ENCODE measurements around the gene RD3L.

The RD3L gene

DNA sequence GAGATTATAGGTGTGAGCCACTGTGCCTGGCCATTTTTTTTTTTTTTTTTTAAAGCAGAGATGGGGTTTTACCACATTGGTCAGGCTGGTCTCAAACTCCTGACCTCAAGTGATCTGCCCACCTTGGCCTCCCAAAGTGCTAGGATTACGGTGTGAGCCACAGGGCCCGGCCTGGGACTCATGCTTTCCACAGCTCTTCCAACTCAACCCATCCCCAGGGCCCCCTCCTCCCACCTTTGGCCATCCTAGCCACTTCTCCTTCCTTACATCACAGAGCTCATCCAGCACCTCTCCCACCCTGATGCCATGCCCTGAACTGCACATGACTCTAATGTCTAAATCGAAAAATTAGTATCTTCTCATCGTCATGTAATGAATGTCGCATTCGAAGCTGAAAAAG is 26.7 kb downstream of the RD3L start:
- no peak for FAIRE-seq
- TF ChIP-seq POLR2A (IDR thresholded peaks at IDR 0.05; ENCODE audit: low read depth, low read length): no peak

DNA sequence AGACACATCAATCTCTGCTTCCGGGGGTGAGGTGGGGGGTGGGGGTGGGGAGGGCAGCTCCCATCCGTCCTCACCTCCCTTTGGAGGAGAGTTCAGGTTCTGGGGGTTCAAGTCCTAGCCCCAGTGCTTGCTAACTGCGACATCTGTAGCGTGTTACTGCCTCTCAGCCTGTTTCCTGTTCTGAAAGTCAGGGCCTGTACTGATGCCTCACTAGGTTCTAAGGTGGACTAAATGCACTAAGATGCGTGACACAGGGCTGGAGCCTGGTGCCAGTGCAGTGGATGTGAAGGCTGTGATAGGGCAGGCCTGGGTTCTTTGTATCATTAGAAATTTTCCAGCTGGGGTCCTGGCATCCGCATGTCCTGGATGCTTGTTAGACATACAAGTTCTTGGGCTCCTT is 31.3 kb downstream of the RD3L start:
- DNase-seq (ENCODE audit: insufficient read length, low spot score) (no peak), FAIRE-seq (no peak)
- no peak for TF ChIP-seq POLR2A (IDR thresholded peaks at IDR 0.05; ENCODE audit: low read depth, low read length)

More for the DNA sequence above, 26.7 kb downstream of the RD3L start:
- no peak for DNase-seq (ENCODE audit: insufficient read length, low spot score)

DNA sequence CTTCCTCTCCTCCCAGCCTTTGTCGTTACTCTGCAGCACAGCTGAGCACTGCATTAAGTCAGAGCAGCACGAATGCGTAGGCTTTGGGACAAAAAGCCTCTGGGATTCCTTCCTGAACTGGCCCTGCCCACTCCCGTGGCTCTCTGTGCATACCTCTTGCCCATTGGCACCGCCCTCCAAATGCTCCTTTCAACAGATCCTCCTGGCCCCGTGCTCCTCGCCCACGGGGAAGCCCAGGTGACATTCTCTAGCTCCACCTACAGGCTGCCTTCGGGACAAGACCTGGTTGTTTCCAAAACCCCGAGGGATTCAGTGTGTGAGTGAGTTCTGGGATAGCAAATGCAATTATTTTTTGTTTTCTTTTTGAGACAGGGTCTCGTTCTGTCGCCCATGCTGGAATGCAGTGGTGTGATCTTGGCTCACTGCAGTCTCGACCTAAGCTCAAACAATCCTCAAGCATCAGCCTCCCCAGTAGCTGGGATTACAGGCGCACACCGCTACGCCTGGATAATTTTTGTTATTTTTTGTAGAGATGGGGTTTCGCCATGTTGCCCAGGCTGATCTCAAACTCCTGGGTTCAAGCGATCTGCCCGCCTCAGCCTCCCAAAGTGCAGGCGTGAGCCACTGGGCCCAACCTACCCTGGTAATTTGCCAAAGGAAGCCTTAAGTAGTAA is 31.9 kb downstream of the RD3L start:
- DNase-seq (ENCODE audit: insufficient read length, low spot score) (peak; percentile 74), FAIRE-seq (peak; percentile 97)
- no peak for TF ChIP-seq POLR2A (IDR thresholded peaks at IDR 0.05; ENCODE audit: low read depth, low read length)

DNA sequence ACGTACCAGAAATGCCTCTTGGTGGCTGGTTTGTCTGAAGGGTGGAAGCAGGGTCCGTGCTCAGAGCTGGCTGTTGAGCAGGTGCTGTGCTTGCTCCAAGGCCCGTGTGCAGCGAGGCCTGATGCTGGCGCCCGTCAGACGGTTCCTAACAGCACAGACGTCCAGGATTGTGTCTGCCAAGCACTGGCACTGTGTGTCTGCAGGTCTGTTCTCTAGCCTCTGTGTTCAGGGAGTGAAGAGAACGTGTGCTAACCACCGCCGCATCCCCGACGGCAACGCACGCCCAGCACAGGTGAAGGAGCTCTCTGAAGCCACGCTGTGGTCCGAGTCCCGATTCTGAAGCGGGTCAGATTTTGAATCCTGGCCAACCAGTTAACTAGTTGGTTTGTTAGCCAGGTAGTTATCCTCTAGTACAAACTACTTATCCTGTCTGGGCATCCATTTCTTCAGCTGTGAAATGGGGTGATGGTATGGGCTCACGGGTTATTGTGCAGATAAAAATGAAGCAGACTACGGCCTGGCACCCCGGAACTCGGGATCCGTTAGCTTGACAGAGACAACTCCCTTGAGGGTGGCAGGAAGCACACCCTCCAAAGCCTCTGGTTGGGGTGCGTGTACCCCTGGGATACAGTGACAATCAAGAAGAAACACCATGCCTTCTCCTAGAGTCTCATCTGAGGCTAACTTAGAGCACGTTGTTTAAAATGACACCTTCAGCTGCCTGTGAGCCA is 32.6 kb downstream of the RD3L start:
- DNase-seq (ENCODE audit: insufficient read length, low spot score): no peak
- no peak for FAIRE-seq

DNA sequence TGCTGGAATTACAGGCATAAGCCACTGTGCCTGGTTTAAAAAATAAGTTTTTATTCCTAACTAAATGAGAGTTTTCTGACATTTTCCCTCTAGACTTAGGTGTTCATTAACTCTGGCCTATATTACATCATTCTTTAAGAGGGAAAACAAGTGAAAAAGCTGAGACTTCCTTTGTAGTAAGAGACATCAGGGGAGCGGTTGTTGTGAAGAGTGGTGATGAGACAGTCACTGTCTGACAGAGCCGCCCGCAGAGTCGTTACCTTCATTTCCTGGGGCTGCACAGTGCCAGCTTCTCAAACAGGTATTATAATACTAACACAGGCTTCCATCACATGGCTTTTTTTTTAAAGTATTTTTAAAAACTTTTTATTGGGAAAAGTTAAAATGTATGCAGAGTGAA is 33.7 kb downstream of the RD3L start:
- no peak for FAIRE-seq
- DNase-seq (ENCODE audit: insufficient read length, low spot score): no peak
- no peak for TF ChIP-seq POLR2A (IDR thresholded peaks at IDR 0.05; ENCODE audit: low read depth, low read length)

More for the DNA sequence above, 32.6 kb downstream of the RD3L start:
- TF ChIP-seq POLR2A (IDR thresholded peaks at IDR 0.05; ENCODE audit: low read depth, low read length): no peak

DNA sequence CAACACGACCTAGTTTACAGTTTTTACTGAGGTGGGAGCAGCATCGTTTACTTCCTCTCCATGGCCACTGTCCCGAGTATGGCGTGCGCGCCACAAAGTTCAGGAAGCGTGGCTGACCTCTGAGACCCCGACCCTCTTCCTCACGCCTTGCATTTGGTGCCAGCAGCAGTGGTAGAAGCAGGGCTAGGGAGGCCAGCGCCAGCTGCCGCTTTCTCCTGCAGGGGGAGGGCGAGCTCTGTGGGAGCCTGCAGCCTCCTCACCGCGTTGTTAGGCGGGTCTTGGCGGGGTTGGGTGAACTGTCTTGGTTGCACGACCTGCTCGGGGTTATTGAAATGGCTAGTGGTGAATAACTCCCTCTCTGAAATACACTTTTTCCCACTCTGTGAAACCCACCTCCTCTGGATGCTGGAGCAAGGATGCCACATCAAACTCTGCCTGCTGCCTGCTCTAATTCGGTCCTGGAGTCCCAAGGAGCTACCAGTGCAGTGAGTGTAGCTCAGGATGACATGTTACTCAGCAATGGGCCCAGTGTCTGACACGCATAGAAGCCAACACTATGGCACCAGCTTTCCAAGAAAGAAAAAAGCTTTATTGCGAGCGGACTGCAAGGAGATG is 36.4 kb downstream of the RD3L start:
- TF ChIP-seq POLR2A (IDR thresholded peaks at IDR 0.05; ENCODE audit: low read depth, low read length): no peak
- FAIRE-seq: no peak
- no peak for DNase-seq (ENCODE audit: insufficient read length, low spot score)

DNA sequence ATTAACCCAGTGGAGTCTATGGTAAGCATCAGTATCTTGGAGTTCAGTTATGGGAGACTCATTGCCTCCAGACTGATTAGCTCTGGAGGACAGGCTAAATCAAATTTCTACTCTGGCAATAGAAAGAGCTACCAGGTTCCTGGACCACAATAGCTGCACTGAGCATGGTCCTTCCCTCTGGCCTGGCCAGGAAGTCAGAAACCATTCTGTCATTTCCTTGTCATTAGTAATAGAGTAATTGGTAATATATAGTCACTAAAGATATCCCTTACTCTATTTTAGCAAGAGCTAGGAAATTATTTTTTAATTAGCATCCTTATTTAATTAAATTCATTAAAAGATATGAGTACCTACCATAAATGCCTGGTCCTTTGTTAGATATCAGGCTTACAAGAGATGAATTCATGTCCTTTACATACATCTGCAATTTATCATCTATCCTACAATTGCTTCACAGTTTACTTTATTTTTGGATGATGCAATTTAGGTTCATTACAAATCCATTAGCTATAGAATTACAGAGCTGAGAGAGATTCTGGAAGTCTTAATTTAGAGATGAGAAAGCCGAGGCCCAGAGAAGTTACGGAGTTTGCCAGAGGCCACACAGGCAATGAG is 37.7 kb downstream of the RD3L start:
- TF ChIP-seq POLR2A (IDR thresholded peaks at IDR 0.05; ENCODE audit: low read depth, low read length): no peak
- no peak for DNase-seq (ENCODE audit: insufficient read length, low spot score)
- FAIRE-seq: no peak

DNA sequence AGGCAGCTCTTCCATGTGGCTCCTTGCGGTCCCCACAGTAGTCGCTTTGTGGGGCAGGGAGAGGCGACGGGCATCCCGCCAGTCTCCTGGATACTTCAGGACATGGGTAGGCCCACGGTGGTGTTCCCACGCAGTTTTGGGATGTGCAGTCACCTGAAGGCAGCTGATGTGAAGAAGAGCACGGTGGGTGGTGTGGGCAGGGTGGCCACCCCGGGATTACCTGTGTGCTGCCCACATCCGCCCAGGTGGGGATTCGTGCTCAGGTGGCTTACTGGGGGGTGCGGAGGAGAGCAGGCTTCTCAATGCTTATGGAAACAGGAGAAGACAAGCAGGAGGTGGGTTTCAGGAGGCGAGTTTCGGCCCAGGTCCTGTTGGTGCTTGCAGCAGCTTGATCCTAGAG is 42.5 kb downstream of the RD3L start:
- FAIRE-seq (no peak), DNase-seq (ENCODE audit: insufficient read length, low spot score) (no peak)
- TF ChIP-seq POLR2A (IDR thresholded peaks at IDR 0.05; ENCODE audit: low read depth, low read length): no peak

DNA sequence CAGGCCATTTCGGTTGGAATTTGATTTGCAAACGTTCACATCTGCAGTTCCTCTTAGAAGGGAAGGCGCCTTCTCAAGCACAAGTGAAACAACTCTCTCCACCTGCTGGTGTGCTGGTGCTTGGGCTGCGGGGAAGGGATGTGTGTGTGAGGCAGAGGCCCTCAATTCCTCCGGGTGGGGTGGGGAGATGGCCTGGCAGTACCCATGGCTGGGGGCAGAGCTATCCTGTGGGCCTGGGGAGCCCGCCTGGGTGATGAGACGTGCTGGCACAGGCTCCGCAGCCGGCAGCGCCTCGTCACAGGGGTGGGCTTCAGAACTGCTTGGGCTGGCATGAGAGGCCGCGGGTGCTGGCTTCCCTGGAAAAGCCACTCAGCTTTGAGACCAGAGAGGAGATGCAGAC is 43.0 kb downstream of the RD3L start:
- FAIRE-seq (no peak), DNase-seq (ENCODE audit: insufficient read length, low spot score) (no peak)
- TF ChIP-seq POLR2A (IDR thresholded peaks at IDR 0.05; ENCODE audit: low read depth, low read length): no peak

DNA sequence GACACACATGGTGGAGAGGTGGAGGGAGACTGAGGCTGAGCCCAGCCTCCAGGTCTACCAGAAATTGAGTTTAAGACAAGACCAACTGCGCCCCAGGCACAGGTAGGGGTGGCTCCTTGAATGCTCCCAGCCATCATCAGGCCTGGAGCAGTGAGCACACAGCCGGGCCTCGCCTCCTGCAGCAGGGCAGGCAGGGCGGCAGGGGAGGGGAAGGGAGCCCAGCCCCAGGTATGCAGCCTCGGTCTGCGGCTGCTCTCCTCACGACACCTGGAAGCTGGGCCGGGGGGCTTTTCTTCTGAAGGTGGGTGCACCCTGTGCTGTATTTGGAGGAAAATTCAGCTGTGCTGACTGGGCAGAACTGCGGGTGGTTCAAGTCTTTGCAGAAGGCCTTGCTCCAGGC is 43.6 kb downstream of the RD3L start:
- FAIRE-seq: no peak
- no peak for TF ChIP-seq POLR2A (IDR thresholded peaks at IDR 0.05; ENCODE audit: low read depth, low read length)
- DNase-seq (ENCODE audit: insufficient read length, low spot score): no peak

DNA sequence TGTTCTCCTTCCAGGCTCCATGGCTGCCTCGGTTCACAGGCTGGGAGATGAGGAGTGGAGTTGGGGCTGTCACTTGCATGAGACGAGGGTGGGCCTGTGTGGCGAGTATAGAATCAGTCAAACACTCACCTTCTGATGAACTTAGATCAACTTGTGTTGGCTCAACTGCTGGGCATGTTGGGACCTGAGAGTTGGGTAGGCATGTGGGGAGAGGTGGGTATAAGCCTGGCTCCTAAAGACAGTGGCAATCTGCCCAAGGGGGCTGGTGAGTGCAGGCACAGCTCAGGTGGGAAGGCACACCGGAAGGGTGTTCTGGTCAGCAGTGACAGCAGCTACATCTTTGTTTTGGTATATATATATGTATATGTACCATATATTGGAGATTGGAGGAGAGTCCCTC is 44.1 kb downstream of the RD3L start:
- TF ChIP-seq POLR2A (IDR thresholded peaks at IDR 0.05; ENCODE audit: low read depth, low read length): no peak
- DNase-seq (ENCODE audit: insufficient read length, low spot score): no peak
- no peak for FAIRE-seq

DNA sequence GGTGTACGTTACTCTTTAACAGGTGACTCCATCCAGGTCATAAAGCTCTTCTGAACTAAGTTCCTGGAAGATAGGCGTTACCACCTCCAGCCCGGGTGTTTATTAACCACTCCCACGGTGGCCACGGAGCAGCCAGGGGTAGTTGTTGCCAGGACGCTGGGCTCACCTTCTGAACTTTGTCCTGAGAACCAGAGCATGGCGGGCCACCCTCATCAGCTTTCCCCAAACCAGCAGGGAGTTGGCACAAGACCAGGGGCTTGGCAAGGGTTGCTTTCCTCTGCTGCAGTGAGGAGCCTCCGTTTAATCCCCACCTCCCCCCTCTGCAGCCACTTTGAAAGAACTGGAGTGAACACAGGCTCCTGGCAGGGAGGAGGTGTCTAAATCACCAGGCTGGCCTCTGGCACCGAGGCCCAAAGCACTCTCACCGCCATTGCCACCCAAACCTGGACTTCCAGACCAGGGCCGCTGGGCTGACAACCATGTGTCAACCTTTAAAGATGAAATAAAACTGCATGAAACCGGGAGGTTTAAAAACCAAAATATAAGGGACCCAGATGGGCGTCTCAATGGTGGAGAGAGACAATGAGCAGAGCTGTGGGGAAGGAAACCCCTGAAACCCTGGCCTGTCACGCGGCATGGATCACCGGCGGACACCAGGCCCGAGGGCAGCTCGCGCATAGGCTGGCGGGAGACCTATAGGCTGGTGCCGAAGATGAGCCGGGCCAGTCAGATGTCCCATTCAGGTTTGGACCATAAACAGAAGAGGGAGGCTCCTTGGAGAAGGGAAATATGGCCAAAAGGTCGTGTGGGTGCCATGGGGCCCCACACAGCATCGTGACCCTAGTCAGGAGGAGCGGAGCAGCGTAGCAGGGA is 45.0 kb downstream of the RD3L start:
- FAIRE-seq: no peak
- DNase-seq (ENCODE audit: insufficient read length, low spot score): no peak

DNA sequence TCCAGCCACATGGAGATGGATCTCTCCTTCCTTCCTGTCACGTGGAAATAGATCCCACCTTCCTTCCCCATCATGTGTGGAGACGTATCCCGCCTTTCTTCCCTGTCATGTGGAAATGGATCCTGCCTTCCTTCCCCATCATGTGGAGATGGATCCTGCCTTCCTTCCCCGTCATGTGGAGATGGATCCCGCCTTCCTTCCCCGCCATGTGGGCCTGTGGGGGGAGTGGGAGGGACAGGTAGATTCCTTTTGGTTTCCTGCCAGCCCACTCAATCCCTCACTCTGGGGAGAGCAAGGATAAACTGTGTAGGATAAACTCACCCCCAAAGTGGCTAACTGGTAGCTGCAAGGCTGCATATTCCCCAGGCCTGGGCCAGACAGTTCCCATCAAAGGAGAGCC is 45.8 kb downstream of the RD3L start:
- DNase-seq (ENCODE audit: insufficient read length, low spot score) (no peak), FAIRE-seq (peak; percentile 62)
- TF ChIP-seq POLR2A (IDR thresholded peaks at IDR 0.05; ENCODE audit: low read depth, low read length): no peak

More for the DNA sequence above, 45.0 kb downstream of the RD3L start:
- no peak for TF ChIP-seq POLR2A (IDR thresholded peaks at IDR 0.05; ENCODE audit: low read depth, low read length)

DNA sequence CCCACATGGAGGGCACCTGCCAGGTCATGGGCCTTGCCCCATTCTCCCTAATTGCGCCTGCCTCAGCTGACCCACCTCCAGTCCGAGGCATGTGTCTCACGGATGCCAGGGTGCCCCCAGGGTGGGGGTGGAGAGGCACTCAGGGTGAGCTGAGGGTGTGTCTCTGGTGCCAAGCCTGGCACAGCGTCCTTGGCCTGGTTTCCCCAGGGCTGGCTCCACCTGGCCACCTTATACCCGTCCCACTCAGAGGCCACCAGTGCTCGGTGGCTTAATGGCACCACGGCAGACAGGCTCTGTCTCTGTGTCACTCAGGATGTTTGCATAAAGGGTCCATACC is 47.6 kb downstream of the RD3L start:
- TF ChIP-seq POLR2A (IDR thresholded peaks at IDR 0.05; ENCODE audit: low read depth, low read length): no peak
- FAIRE-seq: no peak
- DNase-seq (ENCODE audit: insufficient read length, low spot score): no peak
